Fibroblast of skin of left quadriceps (primary cell): ENCODE results near the gene ITIH5.

Experiments
- DNase-seq, 2 experiments: peaks; one replicate each; pipeline ENCODE4 v3.0.0-alpha.2; 2013; ENCODE audit warnings: low read depth in 2 of 2

Gene ITIH5

DNA sequence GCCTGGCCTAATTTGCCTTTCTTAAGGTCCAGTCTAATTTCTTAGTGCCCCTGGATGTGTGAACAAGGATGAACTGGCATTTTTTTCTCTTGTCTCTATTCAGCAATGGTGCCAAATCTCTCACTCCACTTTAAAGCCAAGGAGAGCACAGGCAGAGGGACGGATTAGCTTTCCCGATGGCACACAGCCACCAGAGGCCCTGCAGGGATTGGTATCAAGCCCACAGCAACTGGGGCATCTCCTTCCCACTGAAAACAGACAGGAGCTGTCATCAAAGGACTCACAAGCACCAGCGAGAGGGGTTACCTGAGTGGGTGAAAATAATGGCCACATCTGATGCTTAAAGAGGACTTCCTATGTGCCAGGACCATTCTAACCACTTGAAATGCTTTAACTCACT is 83.1 kb downstream of the ITIH5 start:
- no peak for DNase-seq

DNA sequence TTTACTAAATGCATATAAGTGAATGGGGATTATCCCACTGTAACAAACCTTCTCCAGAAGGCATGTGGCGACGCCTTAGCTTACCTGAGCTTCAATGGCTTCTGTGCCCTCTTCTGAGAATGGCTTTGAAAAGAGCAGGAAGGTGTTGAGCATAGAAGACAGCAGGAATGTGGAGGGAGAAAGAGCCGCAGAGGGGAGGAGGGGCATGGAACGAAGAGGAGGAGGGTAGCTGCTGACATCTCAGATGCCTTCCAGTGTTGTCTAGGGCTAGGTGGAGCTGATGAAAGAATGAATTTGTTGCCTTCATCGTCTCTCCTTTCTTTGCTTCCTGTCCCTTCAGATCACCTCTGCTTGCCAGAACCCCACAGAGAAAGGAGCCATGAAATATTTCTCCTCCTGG is 86.2 kb downstream of the ITIH5 start:
- no peak for DNase-seq

DNA sequence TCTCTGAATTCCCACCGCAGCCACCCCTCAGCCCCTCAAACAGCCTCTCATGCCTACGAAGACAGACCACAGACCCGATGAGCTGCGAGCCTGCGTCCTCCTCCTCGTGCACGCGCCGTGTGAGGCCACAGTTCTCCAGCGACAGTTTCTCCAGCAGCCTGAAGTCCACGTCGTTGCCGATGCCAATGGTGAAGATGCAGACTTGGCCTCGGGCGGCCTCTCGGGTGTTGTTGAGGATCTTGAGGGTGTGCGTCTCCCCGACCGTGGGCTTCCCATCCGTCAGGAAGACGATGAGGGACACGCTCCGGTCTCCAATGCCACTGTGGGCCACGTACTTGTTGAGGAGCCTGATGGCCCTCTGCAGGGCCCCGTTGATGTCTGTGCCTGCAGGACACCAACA is 87.1 kb downstream of the ITIH5 start:
- no peak for DNase-seq

DNA sequence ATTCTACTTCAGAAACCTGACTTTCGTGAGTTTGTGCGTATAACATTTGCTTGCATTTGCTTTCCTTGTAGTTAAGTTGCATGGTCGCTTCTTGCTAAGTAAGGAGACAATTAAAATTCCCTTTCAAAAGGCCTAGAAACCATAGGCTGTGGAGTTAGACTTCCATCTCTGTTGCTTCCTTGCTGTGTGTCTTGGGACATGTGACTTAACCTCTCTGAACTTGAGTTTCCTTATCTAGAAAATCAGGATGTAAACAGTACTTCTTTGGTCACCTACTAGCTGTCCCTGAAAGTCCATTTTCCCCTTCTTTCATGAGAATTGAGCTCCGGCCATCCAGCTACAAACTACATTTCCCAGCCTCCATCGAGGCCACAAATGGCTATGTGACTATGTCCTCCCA is 89.2 kb downstream of the ITIH5 start:
- no peak for DNase-seq

DNA sequence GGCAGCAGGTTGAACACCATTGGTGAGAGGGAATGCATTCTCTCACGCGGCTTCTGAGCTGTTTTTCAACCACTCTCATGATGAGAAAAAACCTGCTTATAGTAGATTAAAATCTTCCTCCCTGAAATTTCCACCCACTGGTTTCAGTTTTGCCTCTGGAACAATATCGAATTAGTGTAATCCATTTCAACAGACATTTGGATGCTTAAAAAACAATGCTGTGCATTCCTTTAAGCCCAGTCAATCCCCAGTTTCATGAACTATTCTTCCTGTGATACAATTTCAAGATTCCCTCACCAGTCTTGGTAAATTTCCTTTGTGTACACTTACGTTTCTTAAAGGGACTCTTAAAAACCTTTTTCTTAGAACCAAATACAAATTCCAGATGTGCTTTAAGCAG is 89.6 kb downstream of the ITIH5 start:
- DNase-seq: no peak

DNA sequence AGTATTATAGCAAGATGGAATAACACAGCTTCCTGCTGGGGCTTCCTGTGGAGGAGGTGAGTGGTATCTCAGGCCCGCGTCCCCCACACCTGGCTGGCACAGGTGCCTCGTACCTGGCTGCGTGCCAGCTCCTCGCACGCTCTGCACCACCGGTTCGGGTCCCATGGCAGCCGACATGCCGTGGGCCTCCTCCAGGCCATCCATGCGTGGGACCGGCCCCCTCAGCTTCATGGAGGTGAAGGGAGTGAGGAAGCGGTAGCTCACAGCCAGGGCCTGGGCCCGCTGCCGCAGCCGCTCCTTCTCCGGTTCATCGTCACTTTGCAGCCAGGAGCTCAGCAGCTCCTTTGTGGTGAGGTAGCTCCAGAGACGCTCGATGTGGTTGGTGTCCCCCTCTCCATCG is 90.4 kb downstream of the ITIH5 start:
- no peak for DNase-seq

DNA sequence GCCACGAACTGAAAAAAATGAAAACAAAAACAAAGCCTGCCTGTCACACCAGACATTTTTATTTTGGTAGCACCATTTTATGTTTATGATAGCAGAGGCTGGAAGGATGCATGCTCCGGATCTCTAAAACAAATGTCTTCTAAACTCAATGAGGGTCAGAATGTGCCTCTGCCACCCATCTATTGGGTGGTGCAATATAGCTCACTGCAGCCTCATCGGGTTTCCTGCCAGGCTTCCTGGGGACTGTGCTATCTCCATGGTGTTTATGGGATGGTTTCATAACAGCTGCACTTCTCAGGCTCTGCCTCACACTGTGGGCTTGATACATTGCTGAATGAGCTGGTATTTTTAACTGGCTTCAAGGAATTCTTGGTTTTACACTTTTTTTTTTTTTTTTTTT is 94.4 kb downstream of the ITIH5 start:
- DNase-seq: no peak

DNA sequence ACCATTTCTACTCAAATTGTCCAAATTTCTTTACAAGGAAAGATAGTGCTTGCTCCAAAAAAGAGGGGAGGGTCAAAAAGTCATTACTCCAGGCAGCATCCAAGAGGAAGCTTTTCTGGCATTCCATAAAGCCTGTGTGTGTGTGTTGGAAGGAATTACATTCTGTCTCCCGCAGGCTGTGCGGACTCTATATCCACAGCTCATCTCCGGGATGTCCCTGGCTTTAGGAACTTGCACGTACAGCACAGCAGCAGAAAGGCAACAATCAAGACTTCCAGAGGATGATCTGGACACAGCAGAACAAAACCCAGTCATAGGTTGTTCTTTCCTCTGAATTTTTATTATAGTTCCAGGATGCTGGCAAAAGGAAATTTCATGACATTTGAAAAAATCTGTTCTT is 94.8 kb downstream of the ITIH5 start:
- DNase-seq: no peak

DNA sequence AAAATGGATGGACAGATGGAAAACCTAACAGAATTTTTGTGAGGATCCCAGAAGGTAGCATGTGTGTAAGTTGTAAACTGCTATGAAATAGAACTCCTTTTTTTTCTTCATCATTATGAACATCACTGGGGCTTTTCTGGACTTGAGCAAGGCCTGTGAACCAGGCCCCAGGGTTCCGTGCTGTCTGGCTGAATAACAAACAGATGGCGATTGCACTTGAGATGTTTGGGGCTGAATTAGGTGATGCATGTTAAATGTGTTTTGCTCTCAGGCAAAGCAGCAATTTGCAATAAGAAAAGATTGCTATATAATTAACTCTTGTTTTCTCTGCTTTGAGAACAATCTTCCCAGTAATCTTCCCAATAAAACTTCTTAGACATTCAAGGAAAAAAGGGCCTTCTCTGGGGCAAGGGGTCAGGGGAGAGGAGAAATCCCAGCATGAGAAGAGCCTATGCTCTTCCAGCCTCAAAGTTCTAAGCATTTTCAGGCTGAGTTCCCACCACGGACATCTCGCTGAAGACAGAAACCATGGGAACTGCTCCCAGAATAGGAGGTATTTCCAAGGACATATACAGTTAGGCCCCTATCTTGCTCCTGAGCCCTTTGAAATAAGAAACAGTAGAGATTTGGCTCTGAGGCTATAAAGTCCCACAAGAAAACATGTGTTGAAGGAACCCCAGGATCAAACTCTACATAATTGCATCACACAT is 98.7 kb downstream of the ITIH5 start:
- DNase-seq: no peak

DNA sequence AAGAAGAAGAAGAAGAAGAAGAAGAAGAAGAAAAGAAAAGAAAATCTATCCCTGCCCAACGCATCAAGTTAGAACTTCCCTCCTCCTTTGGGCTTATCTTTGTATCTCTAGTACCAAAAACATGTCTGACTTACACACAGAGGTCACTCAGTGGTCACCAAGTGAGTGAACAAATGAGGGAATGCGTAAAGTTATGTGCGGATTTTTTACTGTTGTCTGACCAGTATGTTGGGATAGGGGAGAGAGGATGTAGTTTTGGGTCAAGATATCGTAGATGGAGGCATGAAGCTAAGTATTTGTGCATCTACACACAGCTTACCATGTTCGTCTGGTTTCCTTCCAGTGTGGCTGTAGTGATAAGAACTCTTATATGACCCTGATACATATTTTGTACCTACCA is 99.9 kb downstream of the ITIH5 start:
- no peak for DNase-seq

DNA sequence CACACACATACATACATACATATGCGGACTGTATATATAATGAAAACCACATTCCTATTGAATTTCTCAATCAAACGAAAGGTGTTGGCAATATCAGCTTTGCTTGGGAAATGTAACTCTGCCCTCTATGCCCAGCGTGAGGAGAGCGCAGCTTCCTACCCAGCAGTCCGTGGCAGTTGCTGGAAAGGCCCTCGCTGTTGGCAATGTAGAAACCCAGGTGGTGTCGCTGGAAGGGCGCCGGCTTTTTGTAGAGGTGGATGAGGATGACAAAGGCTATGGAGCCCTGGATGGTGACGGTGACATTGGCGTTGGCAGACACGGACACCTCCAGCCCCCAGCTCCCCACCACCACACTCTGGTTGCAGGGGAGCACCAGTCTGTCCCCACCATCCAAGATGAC is 100.9 kb downstream of the ITIH5 start:
- no peak for DNase-seq

DNA sequence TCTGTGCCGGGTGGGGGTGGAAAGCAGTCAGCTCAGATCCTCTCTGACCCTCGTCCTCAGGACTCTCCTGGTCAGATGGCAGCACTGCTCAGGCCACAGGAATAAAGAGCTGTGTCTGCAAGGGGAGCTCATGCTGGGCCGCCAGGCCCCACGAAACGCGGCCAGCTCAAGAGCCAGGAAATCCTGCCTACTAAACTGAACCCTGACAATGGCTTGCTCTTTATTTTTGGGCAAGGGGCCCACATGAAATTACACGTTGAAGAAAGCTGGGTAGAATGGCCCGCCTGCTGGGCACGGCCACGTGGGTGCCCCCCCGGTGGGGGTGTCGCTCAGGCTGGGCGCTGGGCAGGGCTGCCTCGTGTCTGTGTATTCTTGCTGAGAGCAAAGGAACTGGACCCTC is 103.0 kb downstream of the ITIH5 start:
- no peak for DNase-seq

DNA sequence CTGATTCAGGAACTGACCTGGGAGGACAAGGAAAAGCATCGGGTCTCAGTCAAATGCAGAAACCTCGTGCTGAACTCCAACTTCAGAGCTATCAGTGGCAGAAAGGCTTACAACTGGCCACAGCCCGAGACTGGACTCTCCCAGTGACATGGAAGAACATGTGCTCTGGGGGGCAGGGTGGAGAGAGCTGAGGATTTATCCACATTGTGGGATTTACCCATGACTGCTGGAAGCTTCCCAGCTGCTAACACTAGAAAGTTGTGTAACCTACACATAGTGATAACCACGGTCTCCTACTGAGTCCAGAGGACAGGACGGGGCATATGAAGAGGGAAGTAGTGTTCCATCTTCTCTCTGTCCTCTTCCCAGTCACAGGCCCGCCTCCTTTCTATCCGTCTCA is 103.4 kb downstream of the ITIH5 start:
- DNase-seq: peak; percentile 23 to 31

DNA sequence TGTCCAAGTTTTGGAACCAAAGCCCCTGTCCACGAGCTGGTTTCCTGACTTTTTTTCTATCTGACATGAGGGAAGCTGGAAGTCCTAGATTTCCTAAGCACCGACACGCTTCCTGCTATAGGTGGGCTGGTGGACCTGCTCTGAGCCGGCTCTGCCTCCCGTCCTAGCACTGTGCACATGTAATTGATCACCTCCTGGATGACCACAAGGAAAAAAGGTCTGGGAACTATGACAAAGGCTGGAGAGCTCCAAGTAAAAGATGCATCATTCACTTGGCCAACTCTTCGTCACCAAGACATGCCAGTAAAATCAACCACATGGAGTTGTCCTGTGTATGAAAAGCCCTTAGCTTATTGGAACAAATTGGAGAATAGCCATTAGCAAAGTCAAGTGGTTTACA is 104.8 kb downstream of the ITIH5 start:
- DNase-seq: no peak

DNA sequence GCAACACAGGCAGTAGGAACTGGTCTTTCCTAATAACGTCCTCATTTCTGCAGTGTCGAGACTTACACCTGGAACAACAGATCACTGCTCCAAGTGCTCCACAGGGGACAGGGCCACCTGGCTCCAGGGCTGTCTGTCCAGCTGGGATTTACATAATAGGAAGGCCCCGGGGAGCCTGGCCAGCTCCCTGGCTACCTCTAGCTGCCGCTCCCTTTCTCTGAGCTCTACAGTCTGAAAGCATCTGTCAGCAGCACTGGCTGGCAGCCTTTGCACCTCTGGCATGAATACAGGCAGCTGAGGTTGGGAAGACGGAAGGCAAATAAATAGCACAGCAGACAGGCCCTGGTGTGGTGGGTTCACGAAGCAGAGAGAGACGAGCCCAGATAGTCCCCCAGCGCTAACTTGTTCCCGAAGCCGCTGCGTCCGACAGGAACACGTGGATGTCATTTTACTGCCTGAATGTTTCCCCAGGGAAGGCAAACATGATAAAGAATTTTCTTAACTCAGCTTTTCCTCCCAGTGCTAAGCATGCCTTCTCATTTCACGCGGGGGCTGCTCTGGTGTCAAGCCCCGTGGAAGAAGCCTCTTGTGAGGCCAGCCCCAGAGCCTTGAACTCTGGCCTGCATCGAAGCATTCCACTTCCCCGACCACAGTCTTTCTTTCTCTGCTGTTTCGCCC is 105.4 kb downstream of the ITIH5 start:
- DNase-seq: no peak

DNA sequence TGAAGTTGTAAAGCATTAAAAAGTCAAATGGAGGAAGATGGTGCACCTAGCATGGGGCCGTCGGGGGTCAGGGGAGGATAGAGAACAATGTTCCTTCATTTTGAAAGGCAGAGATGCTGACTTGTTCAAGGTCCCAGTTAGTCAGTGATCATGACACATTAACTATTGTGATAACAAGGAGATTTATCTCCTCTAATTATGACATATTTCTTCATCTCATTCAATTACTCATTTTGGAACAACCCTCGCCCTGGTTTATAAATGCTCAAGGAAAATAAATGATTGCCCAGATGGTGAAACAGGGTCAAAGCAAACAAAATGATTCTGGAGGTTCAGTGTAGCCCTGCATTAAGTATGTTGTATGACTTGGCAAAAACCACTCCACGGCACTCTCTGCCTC is 106.2 kb downstream of the ITIH5 start:
- DNase-seq: no peak

DNA sequence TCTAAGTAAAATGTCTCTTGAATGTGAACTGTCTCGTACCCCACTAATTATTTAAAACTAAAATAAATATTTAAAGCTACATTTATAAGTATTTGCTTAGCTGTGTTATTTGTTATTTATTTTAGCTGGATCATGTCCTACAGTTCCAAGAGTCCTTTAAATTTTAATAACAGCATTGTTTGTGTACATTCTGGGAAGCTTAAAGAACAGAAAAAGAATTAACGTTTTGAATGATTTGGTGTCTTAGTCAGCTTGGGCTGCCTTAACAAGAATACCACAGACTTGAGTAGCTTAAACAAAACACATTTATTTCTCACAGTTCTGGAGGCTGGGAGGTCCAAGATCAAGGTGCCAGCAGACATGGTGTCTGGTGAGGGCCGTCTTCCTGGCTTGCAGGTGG is 107.4 kb downstream of the ITIH5 start:
- DNase-seq: no peak

DNA sequence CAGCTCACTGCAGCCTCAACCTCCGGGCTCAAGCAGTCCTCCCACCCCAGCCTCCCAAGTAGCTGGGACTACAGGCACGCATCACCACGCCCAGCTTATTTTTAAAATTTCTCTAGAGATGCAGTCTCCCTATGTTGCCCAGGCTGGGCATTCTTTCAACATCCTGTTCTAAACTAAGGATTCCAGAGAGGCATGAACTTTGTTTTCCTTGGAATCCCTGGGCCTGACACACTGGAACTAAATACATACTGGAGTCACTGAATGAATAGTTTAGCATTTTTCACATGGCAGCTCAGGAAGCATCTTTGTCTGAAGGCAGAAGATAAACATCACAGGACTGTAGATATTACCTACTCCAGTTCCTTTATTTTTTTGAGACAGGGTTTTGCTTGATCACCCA is 108.7 kb downstream of the ITIH5 start:
- DNase-seq: no peak

DNA sequence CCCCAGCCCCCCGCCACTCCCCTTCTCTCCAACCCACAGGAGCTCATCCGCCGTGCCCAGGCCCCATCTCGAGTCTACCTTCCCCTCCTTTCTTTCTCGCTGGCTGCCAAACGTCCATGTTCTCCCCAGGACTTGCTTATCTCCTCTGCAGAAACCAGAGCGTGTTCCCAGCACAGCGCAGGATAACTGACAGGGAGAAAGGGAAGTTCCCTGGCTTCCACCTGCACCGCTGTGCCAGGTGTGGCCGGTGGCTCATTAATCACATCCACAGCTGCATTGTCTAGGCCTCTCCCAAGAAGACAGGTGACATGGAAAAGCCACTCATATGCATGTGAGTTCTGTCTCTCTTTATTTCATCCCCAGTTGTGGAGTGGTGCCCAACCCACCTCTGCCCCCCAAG is 113.2 kb downstream of the ITIH5 start:
- DNase-seq: no peak

DNA sequence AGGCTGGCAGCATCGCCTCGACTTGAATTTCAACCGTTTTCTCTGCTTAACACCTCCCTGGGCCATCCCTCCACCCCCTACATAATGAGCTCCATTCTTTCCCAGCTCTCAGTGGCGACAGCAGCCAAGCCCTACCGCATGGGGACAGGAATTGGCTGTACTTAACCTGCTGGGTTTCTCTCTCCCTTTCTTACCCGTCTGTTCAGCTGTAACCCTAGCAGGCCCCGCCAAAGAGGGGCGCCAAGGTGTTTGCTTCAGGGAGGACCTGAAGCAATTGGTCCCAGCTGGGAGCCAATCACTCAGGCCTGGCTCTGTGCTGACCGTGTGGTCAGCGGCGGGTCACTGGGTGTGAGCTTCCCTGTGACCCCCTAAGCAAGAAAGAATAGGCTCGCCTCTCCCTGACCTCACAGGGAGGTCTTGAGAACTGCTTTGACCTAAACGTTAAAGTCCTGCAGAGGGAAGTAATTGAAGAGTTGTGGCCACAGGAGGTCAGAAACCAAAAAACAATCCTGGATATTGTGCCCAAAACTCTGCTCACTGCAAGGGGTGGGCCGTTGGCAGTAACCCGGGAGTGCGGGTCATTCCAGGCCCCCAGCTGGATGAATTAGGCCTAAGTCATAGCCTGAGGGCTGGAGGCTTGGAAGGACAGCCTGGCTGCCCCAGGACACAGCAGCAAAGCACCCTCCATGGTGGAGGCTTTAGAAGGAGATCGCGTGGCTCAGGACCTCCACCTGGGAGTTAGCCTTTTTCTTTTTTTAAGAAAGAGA is 114.6 kb downstream of the ITIH5 start:
- DNase-seq: no peak

DNA sequence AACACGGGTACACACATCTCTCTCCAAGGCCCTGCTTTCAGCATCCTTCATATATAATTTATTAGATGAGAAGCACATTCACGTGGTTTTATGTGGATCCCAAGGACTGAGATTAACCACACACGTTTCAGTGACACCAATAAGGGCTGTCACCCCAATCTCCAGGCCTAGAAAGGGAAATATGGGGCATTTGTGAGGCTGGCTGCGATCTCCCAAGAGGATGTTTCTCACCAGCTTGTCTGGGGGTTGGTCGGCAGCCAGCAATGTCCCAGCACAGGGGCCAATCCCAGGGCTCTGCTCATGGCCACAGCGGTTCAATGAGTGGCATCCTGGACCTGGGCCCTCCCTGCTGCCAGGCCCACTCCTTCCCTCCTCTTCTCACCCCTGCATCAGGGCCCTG is 115.5 kb downstream of the ITIH5 start:
- no peak for DNase-seq

DNA sequence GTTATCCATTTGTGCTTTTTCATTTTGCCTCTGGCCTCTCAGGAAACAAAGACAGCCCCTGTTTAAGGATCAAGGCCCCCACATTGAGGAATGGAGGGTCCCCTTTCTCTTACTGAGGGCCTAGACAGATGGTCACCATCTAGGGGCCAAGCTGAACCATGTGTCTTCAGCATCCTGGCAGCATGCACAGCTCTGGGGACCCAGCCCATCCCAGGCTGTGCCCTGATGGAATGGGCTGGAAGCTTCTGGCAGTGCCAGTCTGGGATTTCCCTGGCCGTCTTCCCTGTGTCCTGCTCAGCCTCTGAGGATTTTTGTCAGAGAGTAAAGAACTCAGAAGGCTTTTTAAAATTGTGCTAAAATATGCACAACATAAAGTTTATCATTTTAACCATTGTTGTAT is 116.8 kb downstream of the ITIH5 start:
- DNase-seq: no peak

DNA sequence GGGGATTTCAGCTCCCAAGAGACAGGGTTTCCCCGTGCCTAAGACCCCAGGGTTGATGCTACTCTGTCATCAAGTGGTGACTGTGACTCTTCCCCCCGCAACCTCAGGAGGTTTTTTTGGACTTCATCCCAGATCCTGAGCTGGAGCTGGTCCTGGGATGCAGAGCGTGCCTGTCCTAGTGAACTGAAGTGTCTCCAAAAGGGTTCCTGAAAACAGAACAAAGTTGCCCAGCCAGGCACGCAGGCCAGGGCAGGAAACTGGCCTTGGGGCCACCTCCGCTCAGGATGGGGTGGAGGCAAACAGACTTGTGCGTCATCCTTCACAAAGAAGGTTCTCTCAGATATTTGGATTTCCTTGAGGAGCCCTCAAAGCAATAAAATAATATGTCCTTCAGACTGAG is 118.9 kb downstream of the ITIH5 start:
- no peak for DNase-seq
